PC-9 (cell line): Measurements from ENCODE around the gene LRFN5. TPM values are rescaled to one million over a fixed set of nuclear protein-coding genes. Genes with fewer than 3 reads are reported as not detected.

ENCODE experiments used
- BruUV-seq: library from RNA; stranded (reverse); fragments of 400-500 nt; replicated peaks from 2 replicates; lab custom pipeline; 2021; lab: Mats Ljungman, UMichigan
- CTCF ChIA-PET: fragments of 300-600 bp; sonication (Branson Sonifier 250); formaldehyde crosslinking; loops from one replicate; lab custom pipeline; 2022; ENCODE audit warnings: antibody characterized with exemption; lab: Charles Lee
- POLR2A ChIA-PET: fragments of 300-600 bp; sonication (Branson Sonifier 250); formaldehyde crosslinking; loops from one replicate; lab custom pipeline; 2022; ENCODE audit warnings: antibody characterized with exemption; ENCODE audit not compliant: unreplicated experiment; lab: Charles Lee
- DNase-seq, 2 experiments: peaks; one replicate each; pipeline versions ENCODE4 v3.0.0 to v3.0.0-alpha.2; 2015 to 2022; ENCODE audit warnings: mixed read lengths in 1 of 2
- H2AFZ ChIP-seq: fragments of 200-600 bp; sonication (generic); 2 replicates; pipeline ENCODE4 v1.8.1; 2017; ENCODE audit warnings: antibody characterized with exemption
- H3F3A ChIP-seq: fragments of 200-600 bp; sonication (generic); 2 replicates; pipeline ENCODE4 v1.8.1; 2017; ENCODE audit warnings: antibody characterized with exemption, mild to moderate bottlenecking, low read depth; ENCODE audit not compliant: insufficient read depth
- H3K27ac ChIP-seq: fragments of 200-600 bp; sonication (generic); 2 replicates; pipeline ENCODE4 v1.6.1; 2016; ENCODE audit warnings: mixed run types
- H3K27me3 ChIP-seq: fragments of 200-600 bp; sonication (generic); 2 replicates; pipeline ENCODE4 v1.6.1; 2016; ENCODE audit warnings: low read depth, mixed run types; ENCODE audit not compliant: insufficient read depth
- H3K36me3 ChIP-seq: fragments of 200-600 bp; sonication (generic); 2 replicates; pipeline ENCODE4 v1.6.1; 2016; ENCODE audit warnings: low read depth, mixed run types
- H3K4me1 ChIP-seq: fragments of 200-600 bp; sonication (generic); replicated peaks from 2 replicates; pipeline ENCODE4 v1.6.1; 2016; ENCODE audit warnings: mixed run types; ENCODE audit not compliant: insufficient read depth
- H3K4me2 ChIP-seq: fragments of 200-600 bp; sonication (generic); 2 replicates; pipeline ENCODE4 v1.6.1; 2017; ENCODE audit warnings: mixed run types
- H3K4me3 ChIP-seq: fragments of 200-600 bp; sonication (generic); 2 replicates; pipeline ENCODE4 v1.6.1; 2016; ENCODE audit warnings: mixed run types
- H3K79me2 ChIP-seq: fragments of 200-600 bp; sonication (generic); 2 replicates; pipeline ENCODE4 v1.6.1; 2017; ENCODE audit warnings: low read depth, mixed run types
- H3K9me2 ChIP-seq: fragments of 200-600 bp; sonication (generic); 2 replicates; pipeline ENCODE4 v1.8.1; 2017; ENCODE audit warnings: mild to moderate bottlenecking; ENCODE audit not compliant: insufficient read depth
- H3K9me3 ChIP-seq: fragments of 200-600 bp; sonication (generic); 2 replicates; pipeline ENCODE4 v1.8.1; 2016; ENCODE audit warnings: low read depth; ENCODE audit not compliant: insufficient read depth
- H4K20me1 ChIP-seq: fragments of 200-600 bp; sonication (generic); 2 replicates; pipeline ENCODE4 v1.8.1; 2017; ENCODE audit not compliant: insufficient read depth
- CTCF ChIP-seq: fragments of 200-600 bp; sonication (generic); conservative IDR thresholded peaks from 2 replicates; pipeline ENCODE4 v1.6.1; 2017; ENCODE audit warnings: mixed run types, antibody characterized with exemption, mild to moderate bottlenecking, moderate library complexity
- EZH2 ChIP-seq: fragments of 200-600 bp; sonication (generic); IDR thresholded peaks from 2 replicates; pipeline ENCODE4 v1.8.0; 2017; ENCODE audit warnings: antibody characterized with exemption, low read depth
- intact Hi-C: fragments of 100-400 bp; cut with micrococcal nuclease; formaldehyde crosslinking; loops from one replicate; pipeline ENCODE4 v1.10.0; 2022; ENCODE audit not compliant: unreplicated experiment
- total RNA-seq: library from RNA; stranded (reverse); gene quantifications from 2 replicates; pipeline ENCODE4 v1.2.3, GENCODE V29; 2021

The LRFN5 gene
- total RNA-seq, 1 experiment from 2014 or later, result not detected

- Histone ChIP-seq H3K9me3 (no peaks in the 10 kb centered on the region), H3K9me2 (no peaks in the 10 kb centered on the region), H3K27ac (no peak overlapping the region), H3K27me3 (no peaks in the 10 kb centered on the region), H3F3A (no peaks in the 10 kb centered on the region), H3K4me1 (no peaks in the 10 kb centered on the region), H3K36me3 (no peaks in the 10 kb centered on the region), H3K79me2 (no peaks in the 10 kb centered on the region), H3K4me2 (no peak overlapping the region), H3K4me3 (no peak overlapping the region), H2AFZ (no peak overlapping the region), H4K20me1 (no peaks in the 10 kb centered on the region)
- ChIA-PET POLR2A (interaction anchor here (0.7 kb wide), 1 partner anchor 15 kb away, joined by 4 read pairs; no protein-coding TSS in a partner anchor), CTCF (no interaction called here)
- intact Hi-C loops, result no loop called here
- BruUV-seq, result no TSS peak
- DNase-seq, result no peak
- TF ChIP-seq CTCF (no peak), EZH2 (no peak)
Observed at GRCh38 chr14:41642789-41643188, 36.1 kb downstream of the LRFN5 start.

GRCh38 chr14:41644606-41645005, 37.9 kb downstream of the LRFN5 start:
- no peaks in the 10 kb centered on the region for H3K79me2 ChIP-seq
- no peak overlapping the region for H3K27ac ChIP-seq
- BruUV-seq, result no TSS peak
- H3K4me1 ChIP-seq, result no peaks in the 10 kb centered on the region
- no peak for DNase-seq
- ChIA-PET CTCF (no interaction called here), POLR2A (no interaction called here)
- no peaks in the 10 kb centered on the region for H3K36me3 ChIP-seq
- no peaks in the 10 kb centered on the region for H4K20me1 ChIP-seq
- intact Hi-C loops, result no loop called here
- TF ChIP-seq CTCF (no peak), EZH2 (no peak)
- H3K4me3 ChIP-seq, result no peak overlapping the region
- no peak overlapping the region for H3K4me2 ChIP-seq
- no peaks in the 10 kb centered on the region for H3K9me3 ChIP-seq
- H3K27me3 ChIP-seq, result no peaks in the 10 kb centered on the region
- H3K9me2 ChIP-seq, result no peaks in the 10 kb centered on the region
- no peak overlapping the region for H2AFZ ChIP-seq
- H3F3A ChIP-seq, result no peaks in the 10 kb centered on the region

GRCh38 chr14:41650802-41651201, 44.1 kb downstream of the LRFN5 start:
- Histone ChIP-seq H4K20me1 (no peaks in the 10 kb centered on the region), H3K4me2 (no peak overlapping the region), H3K4me3 (no peak overlapping the region), H3K27ac (no peak overlapping the region), H3K9me3 (no peaks in the 10 kb centered on the region), H3K36me3 (no peaks in the 10 kb centered on the region), H3F3A (no peaks in the 10 kb centered on the region), H3K9me2 (no peaks in the 10 kb centered on the region), H3K4me1 (no peaks in the 10 kb centered on the region), H2AFZ (no peak overlapping the region), H3K79me2 (no peaks in the 10 kb centered on the region), H3K27me3 (no peaks in the 10 kb centered on the region)
- no peak for DNase-seq
- ChIA-PET POLR2A (no interaction called here), CTCF (no interaction called here)
- TF ChIP-seq EZH2 (no peak), CTCF (no peak)
- BruUV-seq, result no TSS peak
- intact Hi-C loops, result no loop called here
